Measurements from ENCODE around the gene ACTG1.
"Not testable (repeated sequence)": the region's sequence is repeated elsewhere in the genome, so short reads cannot be mapped to it uniquely, and the experiment has no call there.

GRCh38 chr17:81531998-81532404, 19.4 kb upstream of the ACTG1 start:
- TF ChIP-seq CTCF, POLR2A, POLR2AphosphoS5 (IDR thresholded peaks at IDR 0.05): not testable (repeated sequence)
